Fibroblast of gingiva (primary cell): Measurements from ENCODE around the gene ADGRA3.
A peak's percentile ranks its signal among the peaks of the same experiment; 100 is the strongest.

Experiments used
- DNase-seq: peaks from one replicate; pipeline ENCODE4 v3.0.0-alpha.2; 2011; ENCODE audit warnings: low read depth

Gene ADGRA3

GRCh38 chr4:22515888-22516541 lies at the start of gene ADGRA3:
Gene ADGRA3 (minus strand): TSS chr4:22516066. CDS start chr4:22515784, 282 bp downstream.
- DNase-seq: peak; percentile 74

GRCh38 chr4:22556495-22556894 lies 40.6 kb upstream of the ADGRA3 start:
- no peak for DNase-seq

- DNase-seq: no peak
Measured at GRCh38 chr4:22554670-22555069, 38.8 kb upstream of the ADGRA3 start.

- DNase-seq: no peak
Measured at GRCh38 chr4:22553560-22553959, 37.7 kb upstream of the ADGRA3 start.

- no peak for DNase-seq
Measured at GRCh38 chr4:22552812-22553211, 36.9 kb upstream of the ADGRA3 start.

GRCh38 chr4:22551550-22551949 lies 35.7 kb upstream of the ADGRA3 start:
- no peak for DNase-seq

- DNase-seq: no peak
Measured at GRCh38 chr4:22546299-22546698, 30.4 kb upstream of the ADGRA3 start.

GRCh38 chr4:22539251-22539650 lies 23.4 kb upstream of the ADGRA3 start:
- DNase-seq: no peak

GRCh38 chr4:22537864-22538263 lies 22.0 kb upstream of the ADGRA3 start:
- no peak for DNase-seq

GRCh38 chr4:22534374-22534773 lies 18.5 kb upstream of the ADGRA3 start:
- DNase-seq: no peak

GRCh38 chr4:22532896-22533295 lies 17.0 kb upstream of the ADGRA3 start:
- DNase-seq: no peak

GRCh38 chr4:22532117-22532516 lies 16.3 kb upstream of the ADGRA3 start:
- no peak for DNase-seq

GRCh38 chr4:22531311-22532019 lies 15.6 kb upstream of the ADGRA3 start:
- no peak for DNase-seq

GRCh38 chr4:22524895-22525294 lies 9.0 kb upstream of the ADGRA3 start:
- DNase-seq: no peak

- DNase-seq: no peak
Measured at GRCh38 chr4:22522706-22523501, 7.0 kb upstream of the ADGRA3 start.

GRCh38 chr4:22522206-22522605 lies 6.3 kb upstream of the ADGRA3 start:
- no peak for DNase-seq

- no peak for DNase-seq
Measured at GRCh38 chr4:22521240-22521639, 5.4 kb upstream of the ADGRA3 start.

GRCh38 chr4:22515145-22515887 lies 550 bp downstream of the ADGRA3 start:
- DNase-seq: peak; percentile 62

GRCh38 chr4:22514481-22514880 lies 1.4 kb downstream of the ADGRA3 start:
- peak; percentile 60 for DNase-seq

GRCh38 chr4:22514001-22514400 lies 1.9 kb downstream of the ADGRA3 start:
- DNase-seq: peak; percentile 76

GRCh38 chr4:22512306-22512705 lies 3.6 kb downstream of the ADGRA3 start:
- no peak for DNase-seq

GRCh38 chr4:22510750-22511149 lies 5.1 kb downstream of the ADGRA3 start:
- DNase-seq: no peak
